ENCODE measurements around the gene ERN2. TPM values are rescaled to one million over a fixed set of nuclear protein-coding genes. Genes with fewer than 3 reads are reported as not detected.

ERN2 gene
- polyA plus RNA-seq, 1 of the 3 experiments (the other 2 are of a cell fraction), result 0.03 TPM

GRCh38 chr16:23724785-23725131, 11.7 kb upstream of the ERN2 start:
- H3K4me3 ChIP-seq (ENCODE audit: low read depth in 2 of 2, low read length in 1 of 2), result no peak overlapping the region
- no peaks in the 10 kb centered on the region for H3K9me3 ChIP-seq
- H3K79me2 ChIP-seq (ENCODE audit: insufficient read depth), result no peaks in the 10 kb centered on the region
- TF ChIP-seq USF1 (IDR thresholded peaks at IDR 0.05; ENCODE audit: borderline replicate concordance, low read depth), result no peak
- TF ChIP-seq CTCF (IDR thresholded peaks at IDR 0.05), result no peak
- TF ChIP-seq FOXM1 (IDR thresholded peaks at IDR 0.05; ENCODE audit: low read depth), result no peak
- no peak for TF ChIP-seq NRF1 (IDR thresholded peaks at IDR 0.05; ENCODE audit: low read depth, low read length)
- TF ChIP-seq GATA2 (CRISPR knock-in tag; IDR thresholded peaks at IDR 0.05), result no peak
- no peak for TF ChIP-seq MAX (IDR thresholded peaks at IDR 0.05; ENCODE audit: low read depth)
- no peak for TF ChIP-seq FOXJ3 (CRISPR knock-in tag; IDR thresholded peaks at IDR 0.05)
- TF ChIP-seq REST (IDR thresholded peaks at IDR 0.05; ENCODE audit: low read depth, low read length), result no peak
- TF ChIP-seq ZBTB33 (IDR thresholded peaks at IDR 0.05; ENCODE audit: borderline replicate concordance, low read depth), result no peak
- no peak for TF ChIP-seq GABPA (IDR thresholded peaks at IDR 0.05; ENCODE audit: low read depth)
- TF ChIP-seq RCOR1 (IDR thresholded peaks at IDR 0.05; ENCODE audit: low read length), result no peak
- no peak for TF ChIP-seq TCF12 (IDR thresholded peaks at IDR 0.05)
- no peak for TF ChIP-seq EZH2phosphoT487 (IDR thresholded peaks at IDR 0.05; ENCODE audit: borderline replicate concordance, low read depth)
- no peak for TF ChIP-seq SIN3A (IDR thresholded peaks at IDR 0.05; ENCODE audit: borderline replicate concordance, low read depth, low read length)
- no peaks in the 10 kb centered on the region for H4K20me1 ChIP-seq (ENCODE audit: insufficient read depth)
- no peak for DNase-seq
- no peaks in the 10 kb centered on the region for H3K9me2 ChIP-seq
- ChIA-PET CTCF (no interaction called here), POLR2A (no interaction called here)
- WGBS (ENCODE audit: low lambda C conversion rate), result 21% methylated on average over 3 of the region's 3 CpGs
- H3F3A ChIP-seq (replicated peaks; ENCODE audit: insufficient read depth), result no peaks in the 10 kb centered on the region
- no peak overlapping the region for H2AFZ ChIP-seq (ENCODE audit: low read depth)
- H3K27ac ChIP-seq (ENCODE audit: low read depth in 2 of 2, low read length in 1 of 2), result no peak overlapping the region
- H3K9ac ChIP-seq, result no peak overlapping the region
- H3K27me3 ChIP-seq (ENCODE audit: insufficient read depth), result no peaks in the 10 kb centered on the region
- H3K36me3 ChIP-seq (replicated peaks in 1 of 2; ENCODE audit: control insufficient read depth in 1 of 2, insufficient read depth in 2 of 2, low read length in 1 of 2), result no peaks in the 10 kb centered on the region
- H3K4me2 ChIP-seq, result no peak overlapping the region
- H3K4me1 ChIP-seq (ENCODE audit: control insufficient read depth in 1 of 2, insufficient read depth in 2 of 2, low read depth in 1 of 2, low read length in 1 of 2), result no peaks in the 10 kb centered on the region
